GM12875 (cell line): ENCODE measurements around the gene SERPINE2.

Source experiments
- H3K4me3 ChIP-seq: one replicate; pipeline ENCODE4 v1.5.1; 2011; ENCODE audit warnings: low read depth, low read length, control low read depth
- TF ChIP-seq, protein P1 (sequence below): IDR thresholded peaks from 2 replicates; pipeline ENCODE4 v1.5.1; 2011; ENCODE audit warnings: low read depth, mild to moderate bottlenecking, control low read depth, inconsistent platforms, low read length, moderate library complexity, borderline replicate concordance; ENCODE audit not compliant: insufficient read depth

Gene SERPINE2

DNA sequence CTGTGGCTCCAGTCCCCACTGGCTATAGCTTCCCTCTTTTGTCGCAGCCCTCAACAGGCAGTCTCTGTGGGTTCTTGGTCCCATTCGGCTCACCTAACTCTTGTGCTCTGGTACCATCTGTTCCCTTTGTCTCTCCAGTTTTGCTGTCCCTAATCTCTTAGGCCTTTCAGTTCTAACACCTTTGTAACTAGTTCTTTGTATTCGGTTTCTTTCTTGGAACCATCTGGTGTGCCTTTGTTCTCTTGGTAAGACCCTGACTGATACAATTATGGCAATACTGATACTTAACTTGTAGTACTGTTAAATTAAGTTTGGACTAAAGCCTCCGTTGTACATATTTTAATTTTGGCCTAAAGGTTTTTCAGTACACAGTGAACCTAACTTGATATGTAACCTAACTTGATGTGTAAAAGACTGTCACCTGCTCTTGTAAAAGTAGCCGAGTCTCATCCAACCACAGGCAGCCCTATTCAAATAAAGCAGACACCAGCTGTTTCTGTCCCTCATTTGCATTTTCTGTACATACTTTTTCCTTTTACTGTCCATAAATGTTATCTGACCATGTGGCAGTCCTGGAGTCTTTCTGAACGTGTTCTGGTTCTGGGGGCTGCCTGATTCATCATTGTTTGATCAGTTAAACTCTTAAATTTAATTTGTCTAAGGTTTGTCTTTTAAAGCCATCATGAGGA is 86.7 kb downstream of the SERPINE2 start:
- TF ChIP-seq, protein P1, sequence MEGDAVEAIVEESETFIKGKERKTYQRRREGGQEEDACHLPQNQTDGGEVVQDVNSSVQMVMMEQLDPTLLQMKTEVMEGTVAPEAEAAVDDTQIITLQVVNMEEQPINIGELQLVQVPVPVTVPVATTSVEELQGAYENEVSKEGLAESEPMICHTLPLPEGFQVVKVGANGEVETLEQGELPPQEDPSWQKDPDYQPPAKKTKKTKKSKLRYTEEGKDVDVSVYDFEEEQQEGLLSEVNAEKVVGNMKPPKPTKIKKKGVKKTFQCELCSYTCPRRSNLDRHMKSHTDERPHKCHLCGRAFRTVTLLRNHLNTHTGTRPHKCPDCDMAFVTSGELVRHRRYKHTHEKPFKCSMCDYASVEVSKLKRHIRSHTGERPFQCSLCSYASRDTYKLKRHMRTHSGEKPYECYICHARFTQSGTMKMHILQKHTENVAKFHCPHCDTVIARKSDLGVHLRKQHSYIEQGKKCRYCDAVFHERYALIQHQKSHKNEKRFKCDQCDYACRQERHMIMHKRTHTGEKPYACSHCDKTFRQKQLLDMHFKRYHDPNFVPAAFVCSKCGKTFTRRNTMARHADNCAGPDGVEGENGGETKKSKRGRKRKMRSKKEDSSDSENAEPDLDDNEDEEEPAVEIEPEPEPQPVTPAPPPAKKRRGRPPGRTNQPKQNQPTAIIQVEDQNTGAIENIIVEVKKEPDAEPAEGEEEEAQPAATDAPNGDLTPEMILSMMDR, result no peak
- H3K4me3 ChIP-seq, result no peak overlapping the region

DNA sequence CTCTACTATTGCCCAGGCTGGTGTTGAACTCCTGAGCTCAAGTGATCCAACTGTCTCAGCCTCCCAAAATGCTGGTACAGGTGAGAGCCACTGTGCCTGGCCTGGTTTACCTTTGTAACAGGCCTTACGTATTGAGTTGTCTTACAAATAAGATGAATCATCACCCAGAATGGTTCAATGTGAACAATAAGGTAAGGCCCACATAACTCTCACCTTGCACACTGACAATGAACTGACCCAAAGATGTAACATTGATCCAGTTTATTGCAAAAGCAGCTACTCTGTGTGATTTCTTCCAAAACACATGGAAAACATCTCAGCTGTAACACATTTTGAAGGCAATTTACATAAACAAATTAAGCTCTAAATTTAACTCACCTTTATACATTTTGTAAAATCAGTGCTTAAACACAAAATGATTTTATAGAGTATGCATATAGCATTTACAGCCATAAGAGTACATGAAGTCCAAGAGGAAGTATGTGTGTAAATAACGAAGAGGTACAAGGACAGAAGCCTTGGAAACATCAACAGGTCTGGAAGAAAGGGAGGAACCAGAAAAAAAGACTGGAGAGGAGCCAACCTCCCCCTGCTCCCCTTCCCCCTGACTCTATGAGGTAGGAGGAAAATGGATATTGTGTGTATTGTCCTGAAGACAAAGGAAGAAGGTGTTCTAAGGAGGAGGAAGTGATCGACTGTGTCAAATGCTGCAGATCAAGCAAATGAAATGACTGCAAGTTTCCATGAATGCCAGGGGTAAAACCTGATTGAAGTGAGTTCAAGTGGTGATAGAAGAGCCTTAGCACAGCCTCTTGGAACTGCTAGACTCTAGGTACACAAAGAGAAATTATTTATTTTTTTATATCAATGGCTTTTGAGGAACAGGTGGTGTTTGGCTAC is 88.4 kb downstream of the SERPINE2 start:
- TF ChIP-seq, protein P1, result no peak
- H3K4me3 ChIP-seq, result no peak overlapping the region

DNA sequence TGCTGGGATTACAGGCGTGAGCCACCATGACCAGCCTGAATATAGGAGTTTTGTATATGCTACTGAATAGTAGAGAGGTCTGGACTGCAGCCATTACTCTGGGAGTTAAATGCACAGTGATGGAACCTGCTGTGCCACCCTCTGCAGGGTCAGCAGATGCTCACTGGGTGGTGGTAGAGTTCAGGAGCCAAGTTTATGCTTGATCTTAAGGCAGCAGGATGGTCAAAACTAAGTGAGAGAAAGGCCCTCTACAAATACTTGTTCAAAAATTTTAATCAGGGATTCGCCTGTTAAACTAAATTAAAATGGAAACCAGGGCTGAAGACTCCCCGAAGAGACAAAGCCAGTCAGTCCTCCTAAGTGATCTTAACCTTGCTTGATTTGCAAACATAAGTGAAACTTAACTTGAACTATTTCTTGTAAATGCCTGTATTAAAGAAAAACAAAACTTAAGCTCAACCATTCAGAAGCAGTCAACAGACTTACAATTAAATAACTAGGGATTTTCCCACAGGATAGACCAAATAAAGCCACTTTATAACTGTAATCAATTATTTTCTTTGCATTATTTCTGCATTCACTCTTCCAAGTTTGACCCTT is 89.7 kb downstream of the SERPINE2 start:
- TF ChIP-seq, protein P1, result no peak
- H3K4me3 ChIP-seq, result no peak overlapping the region

DNA sequence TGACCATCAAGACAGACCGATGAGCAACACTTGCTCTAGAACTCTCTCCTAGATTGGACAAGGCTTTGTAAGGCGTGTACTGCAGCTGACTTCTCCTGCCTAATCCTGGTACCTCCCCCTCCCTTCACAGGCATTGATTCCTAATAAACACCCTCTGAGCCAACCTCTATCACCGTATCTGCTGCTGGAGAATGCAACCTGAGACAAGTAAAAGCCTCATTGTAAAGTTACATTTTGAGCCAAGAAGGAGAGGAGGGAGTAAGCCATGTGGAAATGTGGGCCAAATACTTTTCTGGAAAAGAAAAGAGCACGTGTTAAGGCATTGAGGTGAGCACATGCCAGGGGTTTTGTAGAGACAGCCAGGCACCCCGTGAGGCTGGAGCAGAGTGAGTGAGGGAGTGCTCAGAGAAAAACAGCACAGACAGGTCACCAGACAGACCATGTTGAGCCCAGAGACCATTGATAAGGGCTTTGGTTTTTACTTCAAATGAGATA is 91.3 kb downstream of the SERPINE2 start:
- TF ChIP-seq, protein P1, result no peak
- no peak overlapping the region for H3K4me3 ChIP-seq

DNA sequence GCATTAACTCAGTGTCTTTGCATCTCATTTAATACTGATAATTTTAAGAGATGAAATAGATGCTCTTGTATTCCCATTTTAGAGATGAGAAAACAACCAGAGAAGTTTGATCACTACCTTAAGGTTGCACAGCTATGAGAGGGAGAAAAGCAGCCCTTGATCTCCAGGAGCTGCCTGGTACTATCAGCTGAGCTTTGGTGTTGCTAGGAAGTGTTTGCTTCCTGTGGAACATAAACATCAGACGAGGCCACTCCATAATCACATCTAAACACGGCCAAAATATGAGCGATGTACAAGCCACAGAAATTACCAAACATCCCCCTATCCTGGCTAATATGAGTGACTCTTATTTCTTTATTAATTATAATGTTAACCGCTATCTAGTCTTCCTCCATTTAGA is 93.3 kb downstream of the SERPINE2 start:
- TF ChIP-seq, protein P1, result no peak
- H3K4me3 ChIP-seq, result no peak overlapping the region

DNA sequence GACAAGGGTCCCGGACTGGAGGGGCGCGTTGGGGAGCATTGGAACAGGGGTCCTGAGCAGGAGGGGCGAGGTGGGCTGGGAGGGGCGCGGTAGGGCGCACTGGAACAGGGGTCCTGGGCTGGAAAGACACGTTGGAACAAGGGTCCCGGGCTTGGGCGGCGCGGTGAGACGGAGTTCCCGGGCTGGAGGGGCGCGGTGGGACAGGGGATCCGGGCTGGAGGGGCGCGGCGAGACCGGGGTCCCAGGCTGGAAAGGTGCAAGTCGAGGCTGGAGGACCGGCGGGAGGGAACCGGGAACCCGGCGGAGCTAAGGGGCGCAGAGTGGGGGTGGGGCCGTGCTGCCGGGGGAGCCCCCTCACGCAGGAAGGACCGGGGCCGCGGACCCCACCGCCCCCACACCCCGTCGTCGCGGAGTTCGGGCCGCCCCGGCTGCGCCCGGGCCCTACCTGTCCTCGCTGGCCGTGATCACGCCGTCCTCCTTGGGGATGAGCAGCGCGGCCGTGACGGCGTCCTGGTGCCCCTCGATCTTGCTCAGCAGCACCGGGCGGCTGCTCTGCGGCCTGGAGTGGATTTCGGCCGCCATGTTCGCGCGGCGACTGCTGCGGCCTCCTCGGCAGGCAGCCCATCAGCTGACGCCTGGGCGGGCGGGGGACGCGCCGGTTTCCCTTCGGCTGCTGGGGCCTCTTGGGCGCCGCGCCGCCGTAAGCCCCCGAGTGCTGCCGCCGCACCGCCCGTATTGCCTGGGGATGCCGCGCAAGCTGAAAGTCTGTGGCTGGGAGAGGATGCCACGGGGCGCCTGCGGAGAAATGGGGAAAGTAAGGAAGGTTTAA is 94.2 kb downstream of the SERPINE2 start, which contains the start of gene WDFY1:
Gene WDFY1, minus strand, starts transcription at position 633 of the 829 bp plus-strand sequence. Its CDS starts 51 bp downstream, at position 582.
- TF ChIP-seq, protein P1, result no peak
- peak within 1 kb of the TSS; percentile 82 for H3K4me3 ChIP-seq
